Measurements from ENCODE around the gene STT3A.

DNA sequence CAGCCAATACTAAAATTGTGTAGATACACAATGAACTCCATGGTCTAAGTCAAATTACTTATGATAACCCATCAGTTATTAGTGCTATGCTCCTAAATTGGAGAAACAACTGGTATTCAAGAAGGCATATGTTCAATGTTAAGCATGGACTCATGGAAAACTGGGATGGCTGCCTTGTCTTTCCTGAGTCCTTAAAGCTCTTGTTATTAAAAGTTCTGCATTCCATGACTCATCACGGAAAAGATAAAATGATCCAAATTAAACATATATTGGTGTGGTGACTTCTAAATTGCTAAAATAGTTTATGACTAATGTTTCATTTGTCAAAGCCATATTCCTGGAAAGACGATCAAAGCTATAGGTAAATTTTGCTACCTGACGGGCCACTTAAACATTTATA, 32.8 kb upstream of the STT3A start:
- no peak for TF ChIP-seq EZH2 (optimal IDR thresholded peaks at IDR 0.05; ENCODE audit: low read depth, low read length)
- TF ChIP-seq, protein P1, sequence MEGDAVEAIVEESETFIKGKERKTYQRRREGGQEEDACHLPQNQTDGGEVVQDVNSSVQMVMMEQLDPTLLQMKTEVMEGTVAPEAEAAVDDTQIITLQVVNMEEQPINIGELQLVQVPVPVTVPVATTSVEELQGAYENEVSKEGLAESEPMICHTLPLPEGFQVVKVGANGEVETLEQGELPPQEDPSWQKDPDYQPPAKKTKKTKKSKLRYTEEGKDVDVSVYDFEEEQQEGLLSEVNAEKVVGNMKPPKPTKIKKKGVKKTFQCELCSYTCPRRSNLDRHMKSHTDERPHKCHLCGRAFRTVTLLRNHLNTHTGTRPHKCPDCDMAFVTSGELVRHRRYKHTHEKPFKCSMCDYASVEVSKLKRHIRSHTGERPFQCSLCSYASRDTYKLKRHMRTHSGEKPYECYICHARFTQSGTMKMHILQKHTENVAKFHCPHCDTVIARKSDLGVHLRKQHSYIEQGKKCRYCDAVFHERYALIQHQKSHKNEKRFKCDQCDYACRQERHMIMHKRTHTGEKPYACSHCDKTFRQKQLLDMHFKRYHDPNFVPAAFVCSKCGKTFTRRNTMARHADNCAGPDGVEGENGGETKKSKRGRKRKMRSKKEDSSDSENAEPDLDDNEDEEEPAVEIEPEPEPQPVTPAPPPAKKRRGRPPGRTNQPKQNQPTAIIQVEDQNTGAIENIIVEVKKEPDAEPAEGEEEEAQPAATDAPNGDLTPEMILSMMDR (IDR thresholded peaks at IDR 0.05; ENCODE audit: low read length), result no peak
